ENCODE results near the gene CNTLN. TPM values are rescaled to one million over a fixed set of nuclear protein-coding genes. Genes with fewer than 3 reads are reported as not detected.
"Not testable (repeated sequence)": the region's sequence is repeated elsewhere in the genome, so short reads cannot be mapped to it uniquely, and the experiment has no call there.

Gene CNTLN
- total RNA-seq, 4 donors from 2014 or later = 1.6 to 7.0 (median 2.4) TPM

DNA sequence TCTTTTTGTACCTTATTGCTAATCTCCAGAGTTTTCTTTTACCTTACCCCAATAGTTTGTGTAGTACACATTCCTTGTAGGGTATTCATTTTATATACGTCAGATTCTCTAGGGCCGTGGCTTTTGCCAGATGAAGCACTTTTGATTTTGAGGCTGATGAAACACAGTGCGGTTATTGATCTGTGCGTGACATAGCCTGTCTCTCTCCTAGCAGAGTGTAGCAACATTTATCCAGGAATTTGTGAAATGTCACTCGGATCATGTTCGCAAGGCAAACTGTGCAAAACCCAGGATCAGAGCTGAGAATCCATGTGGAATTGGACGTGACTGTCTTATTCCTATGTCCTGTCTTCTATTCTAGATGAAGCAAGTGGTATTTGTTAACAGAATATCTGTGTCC, 302.0 kb downstream of the CNTLN start:
- Histone ChIP-seq H3K36me3 (no peaks in the 10 kb centered on the region), H3K9me3 (peaks cover 0 to 16% of the 10 kb centered on the region in 2 donors), H3K4me1 (no peaks in the 10 kb centered on the region), H3K4me3 (no peak overlapping the region), H3K27ac (no peak overlapping the region), H3K27me3 (no peaks in the 10 kb centered on the region)
- intact Hi-C loops (cut with DNase I; ENCODE audit: low total_unique reads) = no loop called here
- no peak for DNase-seq
- WGBS, 2 donors (ENCODE audit: low coverage in 1 of 2) = 81 to 87% methylated on average over 7 of the region's 7 CpGs
- TF ChIP-seq EP300 (IDR thresholded peaks at IDR 0.05; ENCODE audit: low read depth) (no peak), POLR2A (IDR thresholded peaks at IDR 0.05) (no peak), POLR2AphosphoS5 (IDR thresholded peaks at IDR 0.05) (no peak)
- TF ChIP-seq, protein P1, sequence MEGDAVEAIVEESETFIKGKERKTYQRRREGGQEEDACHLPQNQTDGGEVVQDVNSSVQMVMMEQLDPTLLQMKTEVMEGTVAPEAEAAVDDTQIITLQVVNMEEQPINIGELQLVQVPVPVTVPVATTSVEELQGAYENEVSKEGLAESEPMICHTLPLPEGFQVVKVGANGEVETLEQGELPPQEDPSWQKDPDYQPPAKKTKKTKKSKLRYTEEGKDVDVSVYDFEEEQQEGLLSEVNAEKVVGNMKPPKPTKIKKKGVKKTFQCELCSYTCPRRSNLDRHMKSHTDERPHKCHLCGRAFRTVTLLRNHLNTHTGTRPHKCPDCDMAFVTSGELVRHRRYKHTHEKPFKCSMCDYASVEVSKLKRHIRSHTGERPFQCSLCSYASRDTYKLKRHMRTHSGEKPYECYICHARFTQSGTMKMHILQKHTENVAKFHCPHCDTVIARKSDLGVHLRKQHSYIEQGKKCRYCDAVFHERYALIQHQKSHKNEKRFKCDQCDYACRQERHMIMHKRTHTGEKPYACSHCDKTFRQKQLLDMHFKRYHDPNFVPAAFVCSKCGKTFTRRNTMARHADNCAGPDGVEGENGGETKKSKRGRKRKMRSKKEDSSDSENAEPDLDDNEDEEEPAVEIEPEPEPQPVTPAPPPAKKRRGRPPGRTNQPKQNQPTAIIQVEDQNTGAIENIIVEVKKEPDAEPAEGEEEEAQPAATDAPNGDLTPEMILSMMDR (IDR thresholded peaks at IDR 0.05) = no peak
- in situ Hi-C loops (cut with MboI; ENCODE audit: low pct_ligation_motif_present in 1 of 4, low pct_unique_long_range_greater_than_20kb in 1 of 4, low sequenced_read_pairs in 3 of 4) = no loop called here

DNA sequence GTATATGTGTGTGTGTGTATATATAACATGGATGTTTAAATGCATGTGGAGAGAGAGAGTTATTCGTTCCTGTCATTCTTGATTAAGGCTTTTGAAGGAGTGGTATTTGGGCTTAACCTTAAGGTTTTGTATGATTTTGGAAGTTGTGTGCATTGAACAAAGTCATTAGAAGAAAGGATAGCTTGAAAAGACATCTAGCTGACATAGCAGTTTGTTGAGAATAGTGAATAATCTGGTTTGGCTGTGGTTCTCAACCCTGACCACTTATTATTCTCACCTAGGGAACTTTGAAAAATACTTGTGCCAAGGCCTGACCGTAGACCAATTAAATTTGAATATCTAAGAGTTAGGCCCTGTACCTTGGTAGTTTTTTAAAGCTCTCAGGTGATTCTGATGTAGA, 303.0 kb downstream of the CNTLN start:
- 83 to 92% methylated on average over 1 to 2 of the region's 2 CpGs for WGBS, 2 donors (ENCODE audit: low coverage in 1 of 2)
- Histone ChIP-seq H3K36me3 (no peaks in the 10 kb centered on the region), H3K27ac (no peak overlapping the region), H3K4me1 (no peaks in the 10 kb centered on the region), H3K27me3 (no peaks in the 10 kb centered on the region), H3K9me3 (peaks cover 0 to 16% of the 10 kb centered on the region in 2 donors), H3K4me3 (no peak overlapping the region)
- DNase-seq = no peak
- in situ Hi-C loops (cut with MboI; ENCODE audit: low pct_ligation_motif_present in 1 of 4, low pct_unique_long_range_greater_than_20kb in 1 of 4, low sequenced_read_pairs in 3 of 4) = no loop called here
- intact Hi-C loops (cut with DNase I; ENCODE audit: low total_unique reads) = no loop called here
- TF ChIP-seq POLR2A (IDR thresholded peaks at IDR 0.05) (no peak), POLR2AphosphoS5 (IDR thresholded peaks at IDR 0.05) (no peak), EP300 (IDR thresholded peaks at IDR 0.05; ENCODE audit: low read depth) (no peak)
- TF ChIP-seq, protein P1 (IDR thresholded peaks at IDR 0.05) = no peak

DNA sequence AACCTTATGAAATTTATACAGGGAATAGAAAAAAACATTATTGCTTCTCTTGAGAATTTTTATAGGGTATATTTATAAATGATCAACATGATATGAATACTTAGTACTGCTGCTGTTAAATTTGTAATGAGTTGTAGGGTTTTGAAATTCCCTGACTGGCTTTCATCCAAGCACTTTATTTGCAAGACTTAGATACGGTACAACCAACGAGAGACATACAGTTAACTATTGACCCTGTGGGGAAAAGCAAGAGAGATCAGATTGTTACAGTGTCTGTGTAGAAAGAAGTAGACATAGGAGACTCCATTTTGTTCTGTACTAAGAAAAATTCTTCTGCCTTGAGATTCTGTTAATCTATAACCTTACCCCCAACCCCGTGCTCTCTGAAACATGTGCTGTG, 310.3 kb downstream of the CNTLN start:
- in situ Hi-C loops (cut with MboI; ENCODE audit: low pct_ligation_motif_present in 1 of 4, low pct_unique_long_range_greater_than_20kb in 1 of 4, low sequenced_read_pairs in 3 of 4); H3K9me3 ChIP-seq; H3K27ac ChIP-seq; H3K4me1 ChIP-seq; H3K4me3 ChIP-seq; intact Hi-C loops (cut with DNase I; ENCODE audit: low total_unique reads); H3K36me3 ChIP-seq; DNase-seq; H3K27me3 ChIP-seq: not testable (repeated sequence)
- 81 to 85% methylated on average over 3 of the region's 3 CpGs for WGBS, 2 donors (ENCODE audit: low coverage in 1 of 2)

DNA sequence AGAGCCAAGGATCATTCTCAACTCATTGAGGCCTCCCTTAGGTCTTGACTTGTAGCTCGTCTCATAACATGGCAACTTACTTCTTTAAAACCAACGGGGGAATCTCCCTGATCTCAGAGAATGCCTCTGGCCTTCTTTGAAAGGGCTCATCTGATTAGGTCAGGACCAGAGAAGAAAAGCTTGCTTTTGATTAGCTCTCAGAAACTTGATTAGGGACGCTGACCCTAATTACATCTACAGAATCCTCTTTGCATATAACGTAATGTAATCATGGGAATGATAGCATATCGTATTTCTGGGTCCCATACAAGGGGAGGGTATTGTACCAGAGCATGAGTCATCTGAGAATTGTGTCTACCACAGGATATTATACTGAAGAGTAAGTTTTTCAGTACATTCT, 318.9 kb downstream of the CNTLN start:
- H3K4me1 ChIP-seq = no peaks in the 10 kb centered on the region
- no peak for TF ChIP-seq EP300 (IDR thresholded peaks at IDR 0.05; ENCODE audit: low read depth)
- TF ChIP-seq, protein P1 (IDR thresholded peaks at IDR 0.05) = no peak
- TF ChIP-seq POLR2AphosphoS5 (IDR thresholded peaks at IDR 0.05) = no peak
- TF ChIP-seq POLR2A (IDR thresholded peaks at IDR 0.05) = no peak
- H3K4me3 ChIP-seq = no peak overlapping the region
- H3K9me3 ChIP-seq = no peaks in the 10 kb centered on the region
- in situ Hi-C loops (cut with MboI; ENCODE audit: low pct_ligation_motif_present in 1 of 4, low pct_unique_long_range_greater_than_20kb in 1 of 4, low sequenced_read_pairs in 3 of 4) = loop anchor here (25.0 kb wide), 3 partner anchors 341 to 1616 kb away; no protein-coding TSS in a partner anchor
- DNase-seq = no peak
- no peak overlapping the region for H3K27ac ChIP-seq
- intact Hi-C loops (cut with DNase I; ENCODE audit: low total_unique reads) = no loop called here
- H3K27me3 ChIP-seq = no peaks in the 10 kb centered on the region
- WGBS, 2 donors (ENCODE audit: low coverage in 1 of 2) = 83 to 89% methylated on average over 2 to 5 of the region's 5 CpGs
- no peaks in the 10 kb centered on the region for H3K36me3 ChIP-seq

DNA sequence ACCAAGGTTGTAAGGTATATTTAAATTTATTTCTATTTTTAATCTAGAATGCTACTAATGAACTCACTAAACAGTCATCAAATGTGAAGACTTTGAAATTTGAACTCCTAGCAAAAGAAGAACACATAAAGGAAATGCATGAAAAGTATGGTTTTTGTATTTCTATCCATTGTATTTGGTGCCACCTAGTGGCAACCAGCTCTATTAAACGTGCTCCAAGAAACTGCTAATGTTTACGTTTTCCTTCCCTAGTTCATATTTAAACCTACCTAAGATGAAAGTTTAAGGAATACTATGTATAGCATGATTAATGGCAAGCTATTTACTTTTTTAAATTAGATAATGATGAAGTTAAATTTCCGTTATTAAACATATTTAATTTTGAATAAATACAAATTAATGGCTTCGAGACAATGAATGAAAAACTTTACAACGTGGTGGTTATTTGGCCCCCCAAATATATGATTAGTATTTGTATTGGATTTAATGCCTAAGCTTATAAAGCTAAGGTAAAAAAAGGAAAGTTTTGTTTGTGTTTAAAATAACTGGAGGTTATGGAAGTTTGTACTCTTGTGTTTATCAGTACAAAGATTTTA, 328.1 kb downstream of the CNTLN start:
- 46 to 48% methylated on average over 5 of the region's 5 CpGs for WGBS, 2 donors (ENCODE audit: low coverage in 1 of 2)

More for the DNA sequence above, 328.1 kb downstream of the CNTLN start:
- no peaks in the 10 kb centered on the region for H3K27me3 ChIP-seq
- peak; percentile 14 for DNase-seq
- H3K4me1 ChIP-seq = no peaks in the 10 kb centered on the region
- intact Hi-C loops (cut with DNase I; ENCODE audit: low total_unique reads) = no loop called here
- H3K27ac ChIP-seq = no peak overlapping the region
- in situ Hi-C loops (cut with MboI; ENCODE audit: low pct_ligation_motif_present in 1 of 4, low pct_unique_long_range_greater_than_20kb in 1 of 4, low sequenced_read_pairs in 3 of 4) = loop anchor here (10.0 to 25.0 kb wide), 4 partner anchors 348 to 1626 kb away; no protein-coding TSS in a partner anchor
- H3K9me3 ChIP-seq = no peaks in the 10 kb centered on the region
- no peak overlapping the region for H3K4me3 ChIP-seq
- H3K36me3 ChIP-seq = no peaks in the 10 kb centered on the region
- TF ChIP-seq, protein P1 (IDR thresholded peaks at IDR 0.05) = peak; percentile 64 to 72 (median 69)
- TF ChIP-seq EP300 (IDR thresholded peaks at IDR 0.05; ENCODE audit: low read depth) (no peak), POLR2A (IDR thresholded peaks at IDR 0.05) (no peak)

Data from transverse colon (tissue), 4 donors.